Activated T-helper 1 cell treated with anti-CD3 and anti-CD28 coated beads, Interleukin-12 subunit alpha, Interleukin-12 subunit beta, Interleukin-2, Interleukin-4 antibody, amounts not matched to agents 30 ng/mL and 10 ng/mL and 1 ng/mL, durations not matched to agents 14 hours and 24 hours and 36 hours (primary cell): Measurements from ENCODE around the gene RBFOX1. TPM values are rescaled to one million over a fixed set of nuclear protein-coding genes. Genes with fewer than 3 reads are reported as not detected.

Experiments
- DNase-seq: peaks from one replicate; pipeline ENCODE4 v3.0.0; 2021; ENCODE audit warnings: low spot score
- H3K27ac Mint-ChIP-seq: one replicate; pipeline ENCODE4 v1.8.0; 2021; ENCODE audit warnings: mild to moderate bottlenecking, mixed read lengths
- H3K27me3 Mint-ChIP-seq: one replicate; pipeline ENCODE4 v1.8.0; 2022; ENCODE audit warnings: mild to moderate bottlenecking, moderate library complexity, mixed read lengths; ENCODE audit not compliant: insufficient read depth
- H3K36me3 Mint-ChIP-seq: one replicate; pipeline ENCODE4 v1.8.0; 2021; ENCODE audit warnings: low read depth, mixed read lengths
- H3K4me1 Mint-ChIP-seq: one replicate; pipeline ENCODE4 v1.8.0; 2021; ENCODE audit warnings: low read depth, mixed read lengths
- H3K4me3 Mint-ChIP-seq: one replicate; pipeline ENCODE4 v1.8.0; 2021; ENCODE audit warnings: mild to moderate bottlenecking, moderate library complexity, mixed read lengths
- H3K9me3 Mint-ChIP-seq: one replicate; pipeline ENCODE4 v1.8.0; 2021; ENCODE audit warnings: mixed read lengths
- intact Hi-C: fragments of 100-400 bp; cut with micrococcal nuclease; formaldehyde crosslinking; loops from one replicate; pipeline ENCODE4 v1.15.1; 2024
- total RNA-seq: library from RNA; stranded (reverse); gene quantifications from 2 replicates; pipeline ENCODE4 v1.2.3, GENCODE V29; 2022

RBFOX1 gene
- total RNA-seq, 1 donor from 2014 or later: not detected

GRCh38 chr16:7548796-7549318 is 216.2 kb downstream of the RBFOX1 start:
- Mint-ChIP-seq H3K9me3 (peaks cover 32% of the 10 kb centered on the region), H3K4me1 (no peaks in the 10 kb centered on the region), H3K4me3 (no peak overlapping the region), H3K27ac (no peak overlapping the region), H3K36me3 (no peaks in the 10 kb centered on the region), H3K27me3 (no peaks in the 10 kb centered on the region)
- intact Hi-C loops: no loop called here
- DNase-seq: no peak

DNA sequence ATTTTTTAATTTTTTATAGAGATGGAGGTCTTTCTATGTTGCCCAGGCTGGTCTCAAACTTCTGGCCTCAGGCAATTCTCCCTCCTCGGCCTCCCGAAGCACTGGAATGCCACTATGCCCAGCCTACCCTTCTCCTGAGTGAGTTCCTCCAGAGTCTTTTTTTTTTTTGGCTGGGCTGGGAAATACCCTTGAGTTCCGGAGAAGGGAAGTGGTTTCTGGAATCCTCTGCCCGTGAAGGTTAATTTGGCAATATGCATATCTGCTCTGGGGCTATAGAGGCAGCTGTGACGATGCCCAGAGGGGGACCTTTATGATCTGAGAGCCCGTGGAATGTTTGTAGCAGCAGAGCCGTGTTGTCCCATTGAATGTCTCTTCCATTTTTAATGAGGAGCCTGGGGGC is 217.5 kb downstream of the RBFOX1 start:
- Mint-ChIP-seq H3K4me3 (no peak overlapping the region), H3K36me3 (no peaks in the 10 kb centered on the region)
- DNase-seq: no peak

DNA sequence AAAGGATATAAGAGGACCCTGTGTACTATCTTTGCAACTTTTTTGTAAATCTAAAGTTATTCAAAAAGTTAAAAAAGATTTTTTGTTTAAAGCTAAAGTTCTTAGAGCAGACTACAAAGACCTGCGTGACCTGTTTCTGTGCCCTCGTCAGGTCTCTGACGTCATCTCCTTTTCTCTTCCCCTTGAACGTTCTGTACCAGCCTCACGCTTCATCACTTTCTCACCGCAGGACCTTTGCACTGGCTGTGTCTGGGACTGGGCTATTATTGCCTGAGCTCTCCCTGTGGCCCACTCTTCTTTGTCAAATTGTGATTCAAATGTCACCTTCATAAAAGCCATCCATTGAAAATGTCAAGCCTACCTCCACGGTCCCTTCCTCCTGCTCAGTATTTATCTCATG is 222.8 kb downstream of the RBFOX1 start:
- peaks cover 20% of the 10 kb centered on the region for H3K9me3 Mint-ChIP-seq
- no peak overlapping the region for H3K27ac Mint-ChIP-seq
- intact Hi-C loops: no loop called here
- no peaks in the 10 kb centered on the region for H3K27me3 Mint-ChIP-seq
- H3K36me3 Mint-ChIP-seq: no peaks in the 10 kb centered on the region
- no peaks in the 10 kb centered on the region for H3K4me1 Mint-ChIP-seq
- no peak for DNase-seq
- no peak overlapping the region for H3K4me3 Mint-ChIP-seq

More for the DNA sequence above, 217.5 kb downstream of the RBFOX1 start:
- H3K9me3 Mint-ChIP-seq: peaks cover 24% of the 10 kb centered on the region
- H3K4me1 Mint-ChIP-seq: no peaks in the 10 kb centered on the region
- no peaks in the 10 kb centered on the region for H3K27me3 Mint-ChIP-seq
- no peak overlapping the region for H3K27ac Mint-ChIP-seq
- intact Hi-C loops: no loop called here

DNA sequence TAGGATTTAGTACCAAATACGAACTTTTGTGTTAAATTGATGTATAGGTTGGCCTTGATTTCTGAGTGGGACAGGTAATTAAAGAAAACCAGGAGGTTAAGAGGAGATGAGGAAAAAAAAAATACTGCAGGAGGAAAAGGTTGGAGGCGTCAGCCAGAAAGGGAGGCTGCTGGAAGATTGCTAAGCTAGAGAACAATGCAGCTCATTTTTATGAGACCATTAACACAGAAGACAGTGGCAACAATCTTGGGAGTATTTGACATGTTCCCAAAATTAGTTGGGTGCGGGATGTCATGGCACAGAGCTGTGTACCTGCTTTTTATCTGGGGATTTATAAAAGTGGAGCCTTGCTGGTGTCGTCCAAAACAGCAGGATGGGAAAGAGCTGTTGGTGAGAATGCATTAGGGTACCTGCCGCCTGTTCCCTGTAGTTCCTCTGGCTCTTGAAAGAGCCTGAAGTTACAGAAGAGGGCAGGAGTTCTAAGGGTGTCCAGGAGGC is 229.3 kb downstream of the RBFOX1 start:
- Mint-ChIP-seq H3K4me1 (no peaks in the 10 kb centered on the region), H3K27me3 (no peaks in the 10 kb centered on the region), H3K27ac (no peak overlapping the region), H3K4me3 (no peak overlapping the region), H3K36me3 (no peaks in the 10 kb centered on the region), H3K9me3 (peaks cover 23% of the 10 kb centered on the region)
- intact Hi-C loops: no loop called here
- DNase-seq: no peak

- peaks cover 32% of the 10 kb centered on the region for H3K9me3 Mint-ChIP-seq
- intact Hi-C loops: no loop called here
- no peaks in the 10 kb centered on the region for H3K36me3 Mint-ChIP-seq
- H3K27ac Mint-ChIP-seq: no peak overlapping the region
- no peaks in the 10 kb centered on the region for H3K4me1 Mint-ChIP-seq
- no peak overlapping the region for H3K4me3 Mint-ChIP-seq
- DNase-seq: no peak
- H3K27me3 Mint-ChIP-seq: no peaks in the 10 kb centered on the region
These were observed 233.7 kb downstream of the RBFOX1 start for GRCh38 chr16:7566360-7566759.

DNA sequence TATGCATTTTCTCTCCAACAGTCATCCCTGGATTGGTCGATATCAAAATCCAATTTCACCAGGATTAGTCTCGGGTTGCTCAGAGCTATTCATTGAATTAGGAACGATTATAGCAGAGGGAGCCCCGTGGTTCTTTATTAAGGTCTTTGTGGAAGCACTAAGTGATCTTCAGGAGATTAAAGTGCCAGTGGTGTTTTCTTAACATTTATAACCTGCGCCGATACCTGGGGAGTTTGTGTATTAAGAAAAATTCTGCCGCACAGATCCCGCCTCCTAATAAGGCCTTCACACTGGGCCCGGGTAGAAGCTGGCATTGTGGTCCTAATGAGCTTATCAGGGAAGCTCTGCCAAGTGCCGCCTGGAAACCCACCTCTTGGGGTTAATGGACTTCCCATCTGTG is 238.7 kb downstream of the RBFOX1 start:
- Mint-ChIP-seq H3K4me3 (no peak overlapping the region), H3K27me3 (no peaks in the 10 kb centered on the region), H3K36me3 (no peaks in the 10 kb centered on the region), H3K9me3 (peaks cover 29% of the 10 kb centered on the region), H3K4me1 (no peaks in the 10 kb centered on the region), H3K27ac (no peak overlapping the region)
- no peak for DNase-seq
- intact Hi-C loops: no loop called here

DNA sequence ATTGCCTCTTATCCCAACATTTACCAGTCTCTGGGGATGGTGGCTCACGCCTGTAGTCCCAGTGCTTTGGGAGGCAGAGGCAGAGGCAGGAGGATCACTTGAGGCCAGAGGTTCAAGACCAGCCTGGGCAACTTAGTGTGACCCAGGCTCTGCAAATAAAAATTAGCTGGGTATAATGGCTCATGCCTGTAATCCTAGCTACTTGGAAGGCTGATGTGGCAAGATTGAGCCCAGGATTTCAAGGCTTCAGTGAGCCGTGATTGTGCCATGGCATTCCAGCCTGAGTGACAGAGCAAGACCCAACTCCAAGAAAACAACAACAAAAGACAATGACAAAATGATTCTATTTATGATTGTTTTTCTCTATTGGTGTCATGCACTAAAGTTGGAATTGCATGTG is 244.9 kb downstream of the RBFOX1 start:
- intact Hi-C loops: no loop called here
- no peaks in the 10 kb centered on the region for H3K36me3 Mint-ChIP-seq
- no peak overlapping the region for H3K27ac Mint-ChIP-seq
- H3K4me3 Mint-ChIP-seq: no peak overlapping the region
- H3K4me1 Mint-ChIP-seq: no peaks in the 10 kb centered on the region
- H3K27me3 Mint-ChIP-seq: no peaks in the 10 kb centered on the region
- peaks cover 30% of the 10 kb centered on the region for H3K9me3 Mint-ChIP-seq
- DNase-seq: no peak

- H3K9me3 Mint-ChIP-seq: peaks cover 17% of the 10 kb centered on the region
- intact Hi-C loops: no loop called here
- no peak overlapping the region for H3K4me3 Mint-ChIP-seq
- no peak overlapping the region for H3K27ac Mint-ChIP-seq
- no peaks in the 10 kb centered on the region for H3K4me1 Mint-ChIP-seq
- H3K27me3 Mint-ChIP-seq: no peaks in the 10 kb centered on the region
- no peak for DNase-seq
- no peaks in the 10 kb centered on the region for H3K36me3 Mint-ChIP-seq
These were observed 246.8 kb downstream of the RBFOX1 start for GRCh38 chr16:7579454-7579853.

DNA sequence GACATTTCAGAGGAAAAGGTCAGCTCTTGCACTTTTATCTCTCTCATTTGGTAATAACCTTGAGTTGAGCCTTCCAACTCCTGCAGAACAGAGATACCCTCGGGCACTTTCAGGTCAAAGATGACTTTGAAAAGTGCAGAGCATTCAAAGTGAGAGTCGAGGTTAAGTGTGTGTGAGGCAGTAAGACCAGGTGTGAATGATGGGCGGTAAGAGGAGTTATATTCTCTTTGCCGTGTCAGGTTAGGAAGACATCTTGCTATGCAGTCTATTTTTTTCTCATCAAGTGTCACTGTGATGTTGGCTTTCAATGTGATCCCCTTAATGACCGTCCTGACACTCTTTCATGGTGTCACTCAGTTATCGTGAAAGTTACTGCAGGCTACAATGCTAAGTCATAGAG is 248.5 kb downstream of the RBFOX1 start:
- H3K9me3 Mint-ChIP-seq: peaks cover 19% of the 10 kb centered on the region
- intact Hi-C loops: no loop called here
- H3K36me3 Mint-ChIP-seq: no peaks in the 10 kb centered on the region
- no peaks in the 10 kb centered on the region for H3K4me1 Mint-ChIP-seq
- H3K4me3 Mint-ChIP-seq: no peak overlapping the region
- H3K27ac Mint-ChIP-seq: no peak overlapping the region
- H3K27me3 Mint-ChIP-seq: no peaks in the 10 kb centered on the region
- no peak for DNase-seq

DNA sequence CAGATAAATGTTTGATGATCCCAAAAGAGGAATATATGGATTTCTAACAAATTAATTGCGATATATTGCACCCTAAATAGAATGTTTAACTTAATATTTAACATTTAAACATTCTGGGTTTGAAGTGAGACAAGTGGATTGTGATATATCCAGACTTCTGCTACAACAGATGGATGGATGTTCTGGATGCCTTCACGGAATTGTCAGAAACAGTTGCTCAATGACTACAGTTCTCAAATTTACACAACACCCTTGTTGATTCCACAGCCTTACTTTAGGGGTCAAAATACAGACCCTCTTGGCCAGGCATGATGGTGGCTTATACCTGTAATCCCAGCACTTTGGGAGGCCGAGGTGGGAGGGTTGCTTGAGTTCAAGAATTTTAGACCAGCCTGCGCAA is 250.8 kb downstream of the RBFOX1 start:
- Mint-ChIP-seq H3K27ac (no peak overlapping the region), H3K36me3 (no peaks in the 10 kb centered on the region), H3K9me3 (peaks cover 16% of the 10 kb centered on the region), H3K4me1 (no peaks in the 10 kb centered on the region), H3K27me3 (no peaks in the 10 kb centered on the region), H3K4me3 (no peak overlapping the region)
- no peak for DNase-seq
- intact Hi-C loops: no loop called here

GRCh38 chr16:7584561-7584960 is 251.9 kb downstream of the RBFOX1 start:
- peaks cover 18% of the 10 kb centered on the region for H3K9me3 Mint-ChIP-seq
- H3K27me3 Mint-ChIP-seq: no peaks in the 10 kb centered on the region
- no peak for DNase-seq
- intact Hi-C loops: no loop called here
- no peaks in the 10 kb centered on the region for H3K36me3 Mint-ChIP-seq
- no peaks in the 10 kb centered on the region for H3K4me1 Mint-ChIP-seq
- no peak overlapping the region for H3K4me3 Mint-ChIP-seq
- no peak overlapping the region for H3K27ac Mint-ChIP-seq

DNA sequence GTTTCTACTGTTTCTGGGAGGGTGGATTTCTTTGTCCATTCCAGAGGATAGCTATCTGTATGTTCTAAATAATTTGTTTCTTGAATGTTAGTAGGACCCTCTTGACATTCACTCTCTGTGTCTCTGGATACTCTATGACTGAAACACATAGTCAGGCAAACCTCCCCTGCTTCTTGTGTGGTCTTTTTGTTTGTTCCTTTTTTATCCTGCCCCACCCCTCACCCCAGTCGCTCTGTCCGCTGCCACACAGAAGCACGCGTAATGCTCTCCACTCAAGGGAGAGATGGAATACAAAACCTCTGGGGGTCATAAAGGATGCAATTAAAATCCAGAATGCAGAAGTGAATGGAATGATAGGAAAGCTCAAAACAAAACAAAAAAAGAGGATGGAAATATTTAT is 253.1 kb downstream of the RBFOX1 start:
- H3K27me3 Mint-ChIP-seq: no peaks in the 10 kb centered on the region
- no peak for DNase-seq
- intact Hi-C loops: no loop called here
- H3K27ac Mint-ChIP-seq: no peak overlapping the region
- no peaks in the 10 kb centered on the region for H3K36me3 Mint-ChIP-seq
- H3K9me3 Mint-ChIP-seq: peaks cover 14% of the 10 kb centered on the region
- H3K4me3 Mint-ChIP-seq: no peak overlapping the region
- H3K4me1 Mint-ChIP-seq: no peaks in the 10 kb centered on the region

- no peaks in the 10 kb centered on the region for H3K4me1 Mint-ChIP-seq
- peaks cover 25% of the 10 kb centered on the region for H3K9me3 Mint-ChIP-seq
- H3K36me3 Mint-ChIP-seq: no peaks in the 10 kb centered on the region
- H3K27ac Mint-ChIP-seq: no peak overlapping the region
- no peak overlapping the region for H3K4me3 Mint-ChIP-seq
- intact Hi-C loops: no loop called here
- no peak for DNase-seq
- no peaks in the 10 kb centered on the region for H3K27me3 Mint-ChIP-seq
These were observed 258.3 kb downstream of the RBFOX1 start for GRCh38 chr16:7590934-7591333.

GRCh38 chr16:7596308-7596707 is 263.7 kb downstream of the RBFOX1 start:
- Mint-ChIP-seq H3K4me3 (no peak overlapping the region), H3K36me3 (no peaks in the 10 kb centered on the region), H3K4me1 (no peaks in the 10 kb centered on the region), H3K27ac (no peak overlapping the region), H3K9me3 (peaks cover 17% of the 10 kb centered on the region), H3K27me3 (no peaks in the 10 kb centered on the region)
- intact Hi-C loops: no loop called here
- DNase-seq: no peak
